GM15510 (cell line): ENCODE measurements around the gene STOML1.

Experiments
- POLR2A ChIP-seq: IDR thresholded peaks from 3 replicates; pipeline ENCODE4 v1.6.1; 2011; ENCODE audit warnings: borderline replicate concordance; ENCODE audit not compliant: insufficient read length; ENCODE audit errors: extremely low read depth

The STOML1 gene

GRCh38 chr15:74032606-74033561 is 40.8 kb upstream of the STOML1 start:
- TF ChIP-seq POLR2A, result no peak

- no peak for TF ChIP-seq POLR2A
These were observed 40.0 kb upstream of the STOML1 start for GRCh38 chr15:74032046-74032445.

- TF ChIP-seq POLR2A, result no peak
These were observed 36.6 kb upstream of the STOML1 start for GRCh38 chr15:74028646-74029045.

GRCh38 chr15:74027688-74028087 is 35.6 kb upstream of the STOML1 start:
- no peak for TF ChIP-seq POLR2A

GRCh38 chr15:74025436-74025835 is 33.3 kb upstream of the STOML1 start:
- TF ChIP-seq POLR2A, result no peak

GRCh38 chr15:74024687-74025086 is 32.6 kb upstream of the STOML1 start:
- no peak for TF ChIP-seq POLR2A

- TF ChIP-seq POLR2A, result no peak
These were observed 30.8 kb upstream of the STOML1 start for GRCh38 chr15:74022706-74023470.

- TF ChIP-seq POLR2A, result no peak
These were observed 27.6 kb upstream of the STOML1 start for GRCh38 chr15:74019734-74020133.

- TF ChIP-seq POLR2A, result no peak
These were observed 21.3 kb upstream of the STOML1 start for GRCh38 chr15:74013374-74013894.

- TF ChIP-seq POLR2A, result no peak
These were observed 19.5 kb upstream of the STOML1 start for GRCh38 chr15:74011610-74012009.

GRCh38 chr15:74010929-74011540 is 18.9 kb upstream of the STOML1 start:
- no peak for TF ChIP-seq POLR2A

- TF ChIP-seq POLR2A, result no peak
These were observed 16.8 kb upstream of the STOML1 start for GRCh38 chr15:74008901-74009300.

GRCh38 chr15:74007820-74008371 is 15.8 kb upstream of the STOML1 start:
- no peak for TF ChIP-seq POLR2A

GRCh38 chr15:74006774-74007639 is 14.9 kb upstream of the STOML1 start:
- TF ChIP-seq POLR2A, result no peak
